ENCODE measurements around the gene KCNQ5. TPM values are rescaled to one million over a fixed set of nuclear protein-coding genes. Genes with fewer than 3 reads are reported as not detected.

KCNQ5 gene
- total RNA-seq, 2 donors from 2014 or later = 0.22 to 0.56 TPM

DNA sequence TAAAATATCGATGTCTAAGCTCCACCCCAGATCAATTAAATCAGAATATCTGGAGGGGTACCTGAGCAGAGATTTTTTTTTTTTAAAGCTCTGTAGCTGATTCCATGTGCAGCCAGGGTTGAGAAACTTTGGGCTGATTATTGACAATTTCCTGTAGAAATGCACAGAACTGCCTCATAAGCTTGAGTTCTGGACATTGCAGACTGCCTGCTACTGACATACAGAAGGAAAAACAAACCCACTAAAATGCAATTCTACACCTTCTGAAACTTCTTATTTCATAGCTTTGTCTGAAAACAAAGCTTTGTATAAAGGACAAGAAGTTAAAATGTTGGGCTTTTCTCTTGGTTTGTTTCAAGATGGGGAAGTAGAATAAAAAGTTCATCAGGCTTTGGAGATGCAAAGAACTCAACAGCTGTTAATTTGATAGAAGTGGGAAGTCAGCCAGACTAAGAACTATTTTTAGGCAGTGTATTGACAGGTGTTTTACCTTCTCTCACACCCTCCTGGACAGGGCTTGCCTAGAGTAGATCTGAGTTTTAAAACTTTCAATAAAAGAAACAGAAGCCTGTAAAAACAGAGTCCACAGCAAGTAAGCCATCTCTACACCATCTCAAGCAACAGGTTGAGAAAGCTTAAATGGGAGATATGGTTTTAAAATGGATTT lies 147.7 kb downstream of the KCNQ5 start:
- intact Hi-C loops (cut with DNase I) = no loop called here
- Histone ChIP-seq H3K36me3 (no peaks in the 10 kb centered on the region), H3K27me3 (no peaks in the 10 kb centered on the region), H3K9me3 (no peaks in the 10 kb centered on the region), H3K4me1 (no peaks in the 10 kb centered on the region), H3K4me3 (no peak overlapping the region), H3K9ac (ENCODE audit: low read depth in 2 of 2, low read length in 2 of 2) (no peak overlapping the region), H3K27ac (no peak overlapping the region)
- TF ChIP-seq, protein P1, sequence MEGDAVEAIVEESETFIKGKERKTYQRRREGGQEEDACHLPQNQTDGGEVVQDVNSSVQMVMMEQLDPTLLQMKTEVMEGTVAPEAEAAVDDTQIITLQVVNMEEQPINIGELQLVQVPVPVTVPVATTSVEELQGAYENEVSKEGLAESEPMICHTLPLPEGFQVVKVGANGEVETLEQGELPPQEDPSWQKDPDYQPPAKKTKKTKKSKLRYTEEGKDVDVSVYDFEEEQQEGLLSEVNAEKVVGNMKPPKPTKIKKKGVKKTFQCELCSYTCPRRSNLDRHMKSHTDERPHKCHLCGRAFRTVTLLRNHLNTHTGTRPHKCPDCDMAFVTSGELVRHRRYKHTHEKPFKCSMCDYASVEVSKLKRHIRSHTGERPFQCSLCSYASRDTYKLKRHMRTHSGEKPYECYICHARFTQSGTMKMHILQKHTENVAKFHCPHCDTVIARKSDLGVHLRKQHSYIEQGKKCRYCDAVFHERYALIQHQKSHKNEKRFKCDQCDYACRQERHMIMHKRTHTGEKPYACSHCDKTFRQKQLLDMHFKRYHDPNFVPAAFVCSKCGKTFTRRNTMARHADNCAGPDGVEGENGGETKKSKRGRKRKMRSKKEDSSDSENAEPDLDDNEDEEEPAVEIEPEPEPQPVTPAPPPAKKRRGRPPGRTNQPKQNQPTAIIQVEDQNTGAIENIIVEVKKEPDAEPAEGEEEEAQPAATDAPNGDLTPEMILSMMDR (IDR thresholded peaks at IDR 0.05) = no peak
- no peak for DNase-seq

DNA sequence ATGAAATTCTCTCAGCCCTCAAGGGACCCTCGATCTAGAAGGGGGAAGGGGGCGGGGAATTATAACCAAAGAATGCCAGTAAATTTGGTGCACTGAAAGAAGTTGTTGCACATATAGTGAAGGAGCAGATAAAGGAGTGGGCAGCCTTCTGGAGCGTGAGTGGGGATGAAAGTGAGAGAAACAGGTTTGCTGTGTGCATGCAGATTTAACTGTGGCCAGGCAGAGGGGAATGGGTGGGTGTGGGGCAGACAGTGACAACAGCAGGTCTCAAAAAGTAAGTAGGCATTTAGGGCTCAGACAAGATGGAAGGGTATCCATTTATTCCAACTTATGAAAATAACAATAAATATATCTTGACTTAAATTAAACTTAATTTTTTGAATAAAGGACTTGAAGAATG lies 149.1 kb downstream of the KCNQ5 start:
- no peak for DNase-seq
- intact Hi-C loops (cut with DNase I) = no loop called here
- Histone ChIP-seq H3K27ac (no peak overlapping the region), H3K4me3 (no peak overlapping the region), H3K36me3 (no peaks in the 10 kb centered on the region), H3K9me3 (no peaks in the 10 kb centered on the region), H3K4me1 (no peaks in the 10 kb centered on the region), H3K9ac (ENCODE audit: low read depth in 2 of 2, low read length in 2 of 2) (no peak overlapping the region), H3K27me3 (no peaks in the 10 kb centered on the region)
- TF ChIP-seq, protein P1 (IDR thresholded peaks at IDR 0.05) = no peak

DNA sequence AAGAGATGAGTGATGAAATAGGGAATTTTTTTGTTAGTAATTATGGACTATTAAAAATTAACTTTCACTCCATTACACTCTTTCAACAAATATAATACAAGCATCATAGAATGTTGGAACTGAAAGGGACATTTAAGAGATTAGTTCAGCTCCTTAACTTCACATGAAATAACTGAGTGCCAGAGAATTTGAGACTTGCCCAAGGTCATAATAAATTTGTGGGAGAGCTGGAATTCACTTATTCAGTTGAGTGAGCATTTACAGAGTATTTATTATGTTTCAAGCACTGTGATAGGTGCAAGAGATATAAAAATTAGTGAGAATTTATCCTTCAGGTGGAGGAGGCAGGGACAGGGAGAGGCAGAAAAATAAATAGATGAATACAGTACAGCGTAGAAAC lies 154.6 kb downstream of the KCNQ5 start:
- no peak overlapping the region for H3K27ac ChIP-seq
- no peaks in the 10 kb centered on the region for H3K9me3 ChIP-seq
- intact Hi-C loops (cut with DNase I) = no loop called here
- no peaks in the 10 kb centered on the region for H3K4me1 ChIP-seq
- DNase-seq = no peak
- no peaks in the 10 kb centered on the region for H3K27me3 ChIP-seq
- H3K36me3 ChIP-seq = no peaks in the 10 kb centered on the region
- TF ChIP-seq, protein P1 (IDR thresholded peaks at IDR 0.05) = no peak
- no peak overlapping the region for H3K4me3 ChIP-seq
- H3K9ac ChIP-seq (ENCODE audit: low read depth in 2 of 2, low read length in 2 of 2) = no peak overlapping the region

DNA sequence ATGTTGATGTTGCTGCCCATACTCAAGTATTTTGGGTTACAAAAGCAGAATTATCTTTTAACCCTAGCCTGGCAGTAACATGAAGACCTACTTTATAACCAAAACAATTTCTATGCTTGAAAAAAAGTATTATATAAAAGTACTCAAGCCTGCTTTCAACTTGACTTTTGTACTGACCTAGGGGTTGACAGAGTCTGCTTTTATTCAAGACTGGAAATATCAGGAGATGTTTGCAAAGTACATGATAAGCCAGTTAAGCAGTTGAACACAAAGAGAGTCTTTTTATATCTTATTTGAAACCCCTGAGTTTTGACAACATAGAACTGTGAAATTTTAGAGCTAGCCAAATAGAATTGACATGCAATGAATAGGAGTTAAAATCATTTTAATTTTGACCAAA lies 159.8 kb downstream of the KCNQ5 start:
- intact Hi-C loops (cut with DNase I) = no loop called here
- TF ChIP-seq, protein P1 (IDR thresholded peaks at IDR 0.05) = no peak
- DNase-seq = no peak

DNA sequence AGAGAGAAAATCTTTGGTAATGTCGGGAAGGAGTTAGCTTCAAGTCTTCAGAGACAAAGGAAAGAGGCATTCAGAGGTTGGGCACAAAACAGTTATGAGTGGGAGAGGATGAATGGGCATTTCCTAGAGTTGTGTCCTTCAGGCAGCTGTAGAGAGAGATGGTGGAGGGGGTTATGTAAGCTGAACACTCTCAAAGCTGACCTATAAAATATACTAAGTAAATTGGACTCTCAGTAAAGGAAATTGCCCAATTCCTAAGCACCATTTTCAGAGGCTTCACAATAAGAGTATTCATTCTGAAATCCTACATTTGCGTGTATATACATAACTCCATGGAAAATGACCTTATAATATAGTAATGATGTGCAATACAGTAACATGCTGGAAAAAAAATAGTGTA lies 161.2 kb downstream of the KCNQ5 start:
- Histone ChIP-seq H3K27ac (no peak overlapping the region), H3K4me1 (no peaks in the 10 kb centered on the region), H3K4me3 (no peak overlapping the region), H3K27me3 (no peaks in the 10 kb centered on the region), H3K9me3 (no peaks in the 10 kb centered on the region), H3K36me3 (no peaks in the 10 kb centered on the region), H3K9ac (ENCODE audit: low read depth in 2 of 2, low read length in 2 of 2) (no peak overlapping the region)
- DNase-seq = no peak
- intact Hi-C loops (cut with DNase I) = no loop called here
- TF ChIP-seq, protein P1 (IDR thresholded peaks at IDR 0.05) = no peak

More for the DNA sequence above, 159.8 kb downstream of the KCNQ5 start:
- Histone ChIP-seq H3K27ac (no peak overlapping the region), H3K27me3 (no peaks in the 10 kb centered on the region), H3K9me3 (no peaks in the 10 kb centered on the region), H3K36me3 (no peaks in the 10 kb centered on the region), H3K9ac (ENCODE audit: low read depth in 2 of 2, low read length in 2 of 2) (no peak overlapping the region), H3K4me3 (no peak overlapping the region), H3K4me1 (no peaks in the 10 kb centered on the region)
